NCI-H2029 (cell line): ENCODE results near the gene ARMH3.

ENCODE experiments used
- DNase-seq: peaks from one replicate; lab custom pipeline; 2025; lab: John Stamatoyannopoulos, UW

ARMH3 gene

DNA sequence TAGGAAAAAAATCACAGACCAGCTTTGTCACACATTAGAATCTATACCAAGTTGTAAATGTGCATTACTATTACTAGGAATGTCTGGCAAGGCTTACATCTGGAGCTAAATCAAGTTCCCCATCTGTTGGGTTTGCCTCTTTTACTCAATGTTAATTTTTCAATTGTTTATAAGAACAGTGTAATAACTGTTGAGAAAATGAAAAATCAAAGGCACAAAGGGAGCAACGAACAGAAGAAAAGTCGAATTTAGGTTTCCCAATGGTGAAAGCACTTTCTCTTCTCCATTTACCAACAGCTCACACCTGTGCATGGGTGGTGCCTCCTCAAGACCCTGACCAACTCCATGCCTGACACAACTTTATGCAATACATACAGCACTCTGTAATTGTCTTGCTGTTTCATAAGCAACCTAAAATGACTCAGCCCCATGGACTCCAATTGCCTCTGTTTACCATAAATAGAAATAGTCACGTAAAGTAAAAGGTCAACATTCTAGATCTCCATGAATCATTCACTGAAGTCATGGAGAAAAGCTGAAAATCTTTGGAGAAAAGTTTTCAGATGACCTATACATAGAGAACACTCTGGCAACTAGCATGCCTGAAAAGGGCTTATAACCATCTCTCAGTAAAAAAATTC is 116.8 kb downstream of the ARMH3 start:
- DNase-seq = no peak

DNA sequence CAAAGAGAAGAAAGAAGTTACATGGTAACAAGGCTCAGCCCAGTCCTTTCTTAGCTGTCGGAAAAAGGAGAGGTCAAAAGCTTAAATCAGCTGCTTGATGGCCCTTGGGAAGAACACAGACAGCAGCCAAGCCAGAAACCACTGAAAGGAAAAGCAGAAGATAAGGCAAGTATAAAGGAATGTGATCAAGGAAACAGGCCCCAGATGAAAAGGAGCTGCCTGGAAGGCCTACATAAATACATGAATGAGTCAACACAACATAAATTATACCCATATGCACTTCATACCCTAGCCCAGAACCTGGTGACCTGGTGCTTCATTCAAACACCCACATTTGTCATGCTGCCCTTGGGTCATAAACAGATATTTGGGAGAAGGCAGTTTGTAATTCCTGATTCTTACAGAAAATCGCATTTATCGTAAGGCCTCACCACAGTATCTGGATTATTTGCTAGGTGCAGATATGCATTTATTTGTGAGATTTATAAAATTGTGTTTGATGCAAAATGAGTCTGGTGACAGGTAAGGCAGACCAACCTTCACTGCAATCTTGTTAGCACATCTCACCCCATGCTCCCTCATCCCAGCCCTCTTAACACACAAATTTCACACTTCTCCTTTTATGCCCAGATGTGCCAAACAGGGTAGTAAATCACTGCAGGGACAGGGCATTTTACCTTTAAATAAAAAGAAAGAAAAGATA is 117.5 kb downstream of the ARMH3 start:
- DNase-seq = no peak

DNA sequence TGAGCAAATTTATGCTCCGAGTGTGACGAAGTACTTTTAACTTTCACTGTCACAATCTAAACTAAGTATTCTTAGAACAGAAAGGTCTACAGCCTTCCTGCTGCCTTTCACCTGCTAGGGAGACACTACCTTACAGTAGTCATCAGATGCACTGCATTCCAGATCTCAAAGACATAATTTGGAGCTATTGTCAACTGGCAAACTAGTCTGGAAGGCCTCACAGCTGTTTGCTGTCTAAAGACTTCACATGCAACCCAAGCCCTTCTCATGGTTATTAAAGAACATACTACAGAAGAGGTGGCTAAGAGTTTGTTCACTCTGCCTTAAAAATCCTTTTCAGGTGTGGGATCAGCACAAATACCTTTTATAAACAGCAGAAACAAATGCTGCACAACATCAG is 120.5 kb downstream of the ARMH3 start:
- DNase-seq = no peak

DNA sequence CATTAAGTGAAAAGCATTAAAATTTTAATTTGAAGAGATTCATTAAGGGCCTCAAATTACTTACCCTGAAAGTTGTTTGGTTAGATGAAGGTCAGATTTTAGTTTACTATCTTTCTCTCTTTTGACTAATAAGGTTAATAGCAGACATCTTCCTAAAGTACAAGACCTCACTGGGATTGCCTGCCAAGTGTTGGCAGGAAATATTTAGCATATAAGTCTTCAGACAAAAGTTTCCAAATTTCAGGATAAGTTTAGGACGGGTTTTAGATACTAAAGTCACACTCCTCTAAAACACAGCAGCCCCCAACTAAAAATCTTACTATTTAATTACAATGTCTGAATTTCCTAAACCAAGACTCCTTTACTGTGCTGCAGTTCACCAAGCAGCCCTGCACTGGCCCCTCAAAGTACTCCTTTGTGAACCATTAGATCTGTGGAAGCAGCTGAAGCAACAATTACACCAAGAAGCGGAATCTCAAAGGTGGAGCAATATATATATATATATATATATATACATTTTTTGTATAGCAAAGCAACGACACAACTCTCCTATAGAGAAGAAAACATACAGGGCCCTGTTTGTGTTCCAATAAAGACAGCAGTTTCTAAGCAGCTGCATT is 121.2 kb downstream of the ARMH3 start:
- DNase-seq = no peak

DNA sequence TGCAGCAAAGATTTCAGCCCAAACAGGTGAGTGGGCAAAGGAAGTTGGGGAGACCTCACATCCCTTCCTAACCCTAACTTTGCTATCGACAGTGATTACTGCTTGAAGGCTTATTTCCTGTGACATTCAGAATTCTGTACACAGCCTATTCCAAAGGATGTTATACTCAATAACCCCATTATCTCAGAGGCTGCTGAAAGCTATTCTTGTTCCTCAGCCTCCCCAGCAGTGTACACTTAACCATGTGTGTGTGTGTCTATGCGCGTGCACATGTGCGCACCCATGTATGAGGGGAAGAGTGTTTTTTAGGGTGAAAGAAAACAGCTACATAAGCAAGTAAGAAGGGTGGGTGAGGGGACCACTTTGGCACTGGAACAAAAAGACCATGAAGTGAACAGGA is 122.0 kb downstream of the ARMH3 start:
- DNase-seq = no peak

DNA sequence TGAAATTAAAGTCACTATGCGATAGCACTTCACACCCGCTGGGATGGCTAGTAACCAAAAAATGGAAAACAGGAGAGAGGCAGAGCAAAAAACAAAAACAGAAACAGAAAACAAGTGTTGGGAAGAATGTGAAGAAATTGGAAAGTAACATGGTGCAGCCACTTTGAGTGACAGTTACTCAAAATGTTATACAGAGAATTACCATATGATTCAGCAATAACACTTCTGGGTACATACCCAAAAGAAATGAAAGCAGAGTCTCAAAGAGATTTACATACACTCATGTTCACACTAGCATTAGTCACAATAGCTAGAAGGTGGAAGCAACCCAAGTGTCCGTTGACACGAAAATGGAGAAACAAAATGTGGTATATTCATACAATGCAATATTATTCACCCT is 123.8 kb downstream of the ARMH3 start:
- no peak for DNase-seq

DNA sequence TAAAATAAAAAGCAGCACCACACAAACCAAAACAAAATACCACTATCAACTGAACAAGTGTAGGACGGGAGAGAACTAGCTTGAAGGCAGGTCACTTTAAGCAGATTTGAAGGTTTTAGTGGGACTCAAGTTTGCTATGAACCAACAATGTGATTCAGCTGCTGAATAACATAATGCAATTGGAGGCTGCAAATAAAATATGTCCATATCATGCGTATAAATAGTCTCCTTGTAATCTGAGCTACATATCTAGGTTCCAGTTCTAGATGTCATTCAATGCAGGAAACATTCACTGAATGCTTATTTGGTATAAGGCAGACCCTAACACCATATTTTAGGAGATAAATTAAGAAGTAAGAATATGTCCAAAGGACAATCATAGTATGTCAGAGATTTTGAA is 130.9 kb downstream of the ARMH3 start:
- no peak for DNase-seq

DNA sequence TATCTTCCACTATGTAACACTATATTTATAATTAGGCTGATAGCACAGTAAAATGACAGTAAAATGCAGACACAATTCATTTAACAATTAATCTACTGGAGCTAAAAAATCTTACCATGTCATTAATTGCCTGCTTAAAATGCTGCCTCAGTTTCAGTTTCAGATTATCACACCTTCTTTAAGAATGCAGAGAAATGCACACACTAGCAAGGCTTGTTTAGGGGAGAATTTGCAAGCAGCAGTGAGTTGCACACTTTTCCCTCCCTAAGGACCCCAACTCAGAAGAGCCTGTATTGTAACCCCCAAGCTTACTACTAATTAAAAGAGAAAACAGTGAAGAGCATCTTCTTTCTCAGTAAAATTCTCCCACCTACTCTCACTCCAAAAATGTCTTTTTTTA is 132.7 kb downstream of the ARMH3 start:
- DNase-seq = no peak

DNA sequence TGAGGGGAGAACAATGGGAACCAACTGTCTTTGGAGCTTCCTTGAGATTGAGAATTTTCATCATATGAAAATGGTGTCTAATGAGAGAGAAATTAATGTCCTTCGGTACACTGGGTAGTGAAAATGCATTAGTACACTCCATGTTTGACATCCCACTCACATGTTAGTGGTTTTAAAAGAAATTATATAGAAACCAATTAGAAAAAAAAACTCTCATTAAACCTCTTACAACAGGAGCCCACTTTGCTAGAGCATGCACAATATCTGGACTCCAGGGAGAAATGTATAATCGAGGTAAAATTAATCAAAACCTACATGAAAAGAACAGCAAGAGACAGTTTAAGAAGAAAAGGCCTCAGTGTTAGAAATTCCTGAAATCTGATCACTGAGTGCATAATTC is 133.1 kb downstream of the ARMH3 start:
- no peak for DNase-seq

DNA sequence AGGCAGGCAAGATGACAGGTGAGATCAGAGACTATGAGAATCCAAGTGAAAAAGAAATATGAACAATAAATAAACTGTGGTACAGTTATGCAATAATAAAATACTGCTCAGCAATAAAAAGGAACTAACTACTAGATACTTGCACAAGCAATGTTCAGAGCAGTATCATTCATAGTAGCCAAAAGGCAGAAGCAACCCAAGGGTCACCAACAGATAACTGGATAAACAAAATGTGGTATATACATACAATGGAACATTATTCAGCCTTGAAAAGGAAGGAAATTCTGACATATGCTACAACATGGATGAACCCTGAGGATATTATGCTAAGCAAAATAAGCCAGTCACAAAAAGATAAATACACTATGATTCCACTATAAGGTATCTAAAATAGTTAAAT is 135.4 kb downstream of the ARMH3 start:
- DNase-seq = no peak

DNA sequence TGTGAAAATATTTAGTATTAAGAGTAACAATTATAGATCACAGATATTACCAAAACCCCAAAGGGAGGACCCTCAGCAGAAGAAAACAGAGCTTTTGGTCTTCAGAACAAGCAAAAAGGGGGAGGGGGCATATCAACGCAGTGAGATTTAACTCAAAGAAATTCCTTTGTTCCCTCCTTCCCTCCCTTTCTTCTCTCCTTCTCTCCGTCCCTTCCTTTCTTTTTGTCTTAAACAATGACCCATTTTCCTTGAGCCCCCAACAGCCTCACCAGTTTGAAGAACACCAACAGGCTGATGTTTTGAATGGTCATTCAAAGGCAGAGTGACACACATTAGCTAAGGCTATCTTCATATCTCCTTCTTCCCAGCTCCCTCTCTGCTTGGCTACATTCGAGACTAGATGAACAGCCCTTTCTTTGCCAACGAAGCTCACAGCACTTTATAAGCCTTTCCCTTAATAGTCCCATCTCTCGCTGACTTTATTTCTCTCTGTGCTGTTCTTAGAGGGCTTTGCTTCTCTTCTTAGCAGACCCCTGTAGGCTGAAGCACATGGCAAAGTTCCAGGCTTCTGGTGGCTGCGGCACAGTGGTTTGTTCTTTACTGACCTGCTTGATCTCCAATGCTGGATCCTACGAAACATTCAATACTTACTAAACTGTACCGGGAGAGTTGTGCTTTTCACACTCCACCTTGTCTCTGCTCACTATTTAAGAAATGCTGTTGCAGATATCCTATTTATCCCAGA is 136.8 kb downstream of the ARMH3 start:
- no peak for DNase-seq

DNA sequence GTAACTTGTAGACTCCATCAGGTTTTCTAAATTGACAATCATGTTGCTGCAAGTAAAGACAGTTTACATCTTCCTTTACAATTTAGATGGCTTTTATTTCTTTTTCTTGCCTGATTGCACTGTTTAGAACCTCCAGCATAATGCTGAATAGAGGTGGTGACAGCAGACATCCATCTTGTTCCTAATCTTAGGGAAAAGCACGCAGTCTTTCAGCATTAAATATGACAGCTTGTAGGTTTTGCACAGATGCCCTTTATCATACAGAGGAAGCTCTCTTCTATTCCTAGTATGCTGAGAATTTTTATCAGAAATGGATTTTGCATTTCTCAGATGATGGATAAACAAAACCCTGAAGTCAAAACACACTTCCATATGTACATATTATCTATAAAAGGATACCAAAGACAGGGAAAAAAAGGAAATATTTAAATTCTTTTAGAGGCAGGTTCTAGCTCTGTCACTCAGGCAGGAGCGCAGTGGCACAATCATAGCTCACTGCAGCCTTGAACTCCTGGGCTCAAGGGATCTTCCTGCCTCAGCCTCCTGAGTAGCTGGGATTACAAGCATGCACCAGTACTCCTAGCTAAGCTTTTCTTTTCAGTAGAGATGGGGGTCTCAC is 143.3 kb downstream of the ARMH3 start:
- no peak for DNase-seq

DNA sequence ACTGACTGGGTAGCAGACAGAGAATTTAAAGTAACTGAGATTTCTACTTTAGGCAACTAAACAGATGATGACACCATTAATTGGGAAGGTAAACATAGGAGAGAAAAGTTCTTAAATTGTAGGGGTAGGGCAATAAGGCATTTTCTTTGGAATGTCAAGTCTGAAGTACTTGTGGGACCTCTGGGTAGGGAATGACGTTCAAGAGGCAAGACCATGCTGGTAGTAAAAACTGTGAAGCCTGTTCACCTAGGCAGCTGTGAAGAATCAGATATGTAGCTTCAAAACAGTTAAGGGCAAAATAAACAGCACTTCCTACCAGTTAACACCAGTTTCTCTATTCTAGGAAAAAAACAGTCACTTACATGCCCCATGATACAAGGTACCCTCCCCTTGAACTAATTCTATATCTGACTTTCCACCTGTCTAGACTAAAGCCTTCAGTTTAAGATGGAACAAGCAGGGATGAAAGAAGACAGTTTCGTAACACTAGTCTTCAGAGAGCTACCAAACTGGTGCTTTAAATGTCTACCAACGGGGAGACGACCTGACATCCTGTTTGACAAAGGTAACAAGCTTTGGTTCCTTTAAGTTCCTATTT is 149.3 kb downstream of the ARMH3 start:
- no peak for DNase-seq

DNA sequence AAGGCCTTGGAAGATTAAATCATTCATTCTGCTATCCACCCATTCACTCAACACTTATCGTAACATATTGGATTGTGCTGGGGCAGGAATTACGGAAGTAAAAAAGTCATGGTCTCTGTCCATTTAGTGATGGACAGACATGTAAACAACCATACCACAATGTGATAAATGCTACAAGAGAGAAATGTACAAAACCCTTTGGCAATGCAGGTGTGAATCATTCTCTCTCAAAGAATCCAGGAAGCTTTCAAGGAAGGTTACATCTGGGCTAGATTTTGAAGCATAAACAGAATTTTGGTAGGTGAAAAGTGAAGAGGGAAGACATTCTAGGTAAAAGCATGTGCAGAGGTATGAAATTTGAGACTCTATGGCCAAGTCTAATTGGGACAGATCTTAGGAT is 150.7 kb downstream of the ARMH3 start:
- no peak for DNase-seq

DNA sequence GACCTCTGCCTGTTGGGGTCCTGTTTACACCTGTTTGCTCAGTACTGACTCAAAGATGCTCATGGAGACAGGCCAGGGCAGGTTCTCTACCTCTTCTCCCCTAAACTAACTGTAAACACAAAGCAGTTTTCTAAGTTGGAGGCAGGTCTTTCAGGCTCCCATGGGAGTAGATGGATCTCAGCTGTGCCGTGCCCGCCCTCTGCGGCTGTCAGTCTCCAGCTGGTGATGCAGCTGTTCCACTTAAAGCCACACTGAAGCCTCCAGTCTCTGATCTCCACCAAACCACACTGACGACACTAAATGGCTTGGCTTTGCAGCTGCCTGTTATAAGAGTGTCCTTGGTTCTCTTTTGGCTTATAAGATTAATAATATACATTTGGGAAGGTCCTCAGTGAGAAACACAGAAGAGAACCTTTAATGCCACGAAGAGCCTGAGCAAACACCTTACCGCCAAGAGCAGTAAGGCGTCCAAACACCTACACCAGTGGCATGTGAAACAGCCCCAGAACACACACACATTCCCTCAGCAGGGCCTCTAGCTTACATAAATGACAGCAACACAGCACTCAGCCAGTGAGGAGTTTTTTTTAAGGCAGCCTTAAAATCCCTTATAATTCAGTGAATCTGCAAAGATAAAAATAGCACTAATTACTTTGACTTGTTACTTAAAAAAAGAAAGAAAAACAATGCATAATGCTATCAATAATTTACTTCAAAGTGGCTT is 152.0 kb downstream of the ARMH3 start:
- DNase-seq = no peak

DNA sequence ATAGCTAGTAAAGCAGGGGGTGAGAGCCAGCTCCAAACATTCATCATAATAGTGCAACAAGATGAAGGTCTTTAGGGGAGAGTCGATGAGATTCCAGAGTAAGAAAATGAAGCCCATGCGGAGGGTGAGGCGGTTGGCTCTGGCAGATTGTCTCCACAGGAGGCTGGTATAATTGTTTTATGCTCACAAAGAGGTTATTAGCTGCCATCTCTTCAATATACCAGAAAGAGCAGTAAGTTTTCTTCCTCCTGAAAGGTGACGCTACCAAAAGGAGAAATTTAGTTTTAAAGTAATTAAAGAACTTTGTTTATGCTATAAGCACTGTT is 153.2 kb downstream of the ARMH3 start:
- no peak for DNase-seq

DNA sequence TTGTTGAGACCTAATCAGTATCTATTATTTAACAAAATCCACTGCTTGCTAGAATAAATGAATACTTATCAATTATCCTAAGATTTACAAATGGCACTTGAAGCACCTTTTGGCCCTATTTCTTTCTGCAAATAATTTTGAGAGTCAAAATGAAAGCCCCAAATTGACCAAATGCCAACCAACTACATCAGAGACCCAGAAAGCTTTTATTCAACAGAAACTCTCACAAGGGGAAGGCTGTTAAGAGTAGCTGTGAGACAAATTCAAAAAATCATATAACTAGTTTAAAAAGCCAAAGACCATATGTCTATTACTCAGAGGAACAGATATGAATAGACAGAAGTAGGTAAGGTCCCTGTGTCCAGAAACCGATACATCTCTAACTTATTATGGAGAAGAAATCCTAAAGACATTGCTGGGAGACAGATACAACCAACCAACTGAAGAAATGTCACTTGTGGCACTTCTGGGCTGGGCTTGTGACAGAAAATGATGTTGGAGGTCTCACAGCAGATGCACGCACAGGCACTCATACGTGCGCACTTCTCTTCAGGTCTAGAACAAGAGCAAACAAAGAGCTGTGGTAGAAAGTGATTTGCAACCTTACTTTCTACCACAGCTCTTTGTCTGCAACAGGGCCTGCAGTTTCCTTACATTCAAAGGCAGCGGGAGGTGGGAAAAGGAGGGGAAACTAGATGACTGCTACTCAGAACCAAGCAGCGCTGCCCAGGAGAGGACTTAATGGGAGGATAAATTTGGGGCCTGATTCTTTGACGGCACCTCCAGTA is 153.7 kb downstream of the ARMH3 start:
- no peak for DNase-seq

DNA sequence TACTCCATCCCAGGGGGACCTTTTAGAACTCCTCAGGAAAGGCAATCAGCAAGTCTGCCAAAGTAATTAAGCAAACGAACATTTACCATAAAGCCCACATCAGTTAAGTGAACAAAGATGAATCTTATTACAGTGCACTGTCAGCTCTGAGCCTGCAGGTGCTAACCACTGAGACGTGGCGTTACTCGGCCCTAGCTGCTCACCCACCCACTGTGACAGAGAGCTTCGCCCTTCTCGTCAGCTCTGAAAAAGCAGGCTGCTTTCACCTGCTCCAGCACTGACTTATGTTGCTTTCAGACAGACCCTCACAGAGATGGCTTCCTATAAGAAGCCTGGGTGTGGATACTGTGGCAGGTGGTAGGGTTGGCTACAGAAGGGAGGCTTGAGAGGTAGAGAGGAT is 154.6 kb downstream of the ARMH3 start:
- DNase-seq = no peak

DNA sequence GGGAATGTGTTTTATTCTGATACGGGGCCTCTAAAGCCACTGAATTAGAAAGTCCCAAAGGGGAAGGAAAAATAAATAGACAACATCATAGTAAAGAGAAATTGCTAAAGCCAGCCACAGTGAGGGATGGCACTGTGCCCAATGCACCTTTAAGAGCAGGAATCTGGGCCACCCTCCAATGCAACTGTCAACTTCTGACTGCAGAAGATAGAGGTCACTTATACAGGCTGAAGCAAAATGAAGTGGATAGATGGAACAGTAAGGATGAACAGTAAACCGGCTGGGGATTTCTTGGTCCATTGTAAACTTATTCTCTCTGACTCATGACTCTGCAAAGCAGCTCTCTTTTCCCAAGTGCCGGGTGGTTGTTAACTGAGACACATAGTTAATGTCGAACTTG is 158.3 kb downstream of the ARMH3 start:
- DNase-seq = no peak

DNA sequence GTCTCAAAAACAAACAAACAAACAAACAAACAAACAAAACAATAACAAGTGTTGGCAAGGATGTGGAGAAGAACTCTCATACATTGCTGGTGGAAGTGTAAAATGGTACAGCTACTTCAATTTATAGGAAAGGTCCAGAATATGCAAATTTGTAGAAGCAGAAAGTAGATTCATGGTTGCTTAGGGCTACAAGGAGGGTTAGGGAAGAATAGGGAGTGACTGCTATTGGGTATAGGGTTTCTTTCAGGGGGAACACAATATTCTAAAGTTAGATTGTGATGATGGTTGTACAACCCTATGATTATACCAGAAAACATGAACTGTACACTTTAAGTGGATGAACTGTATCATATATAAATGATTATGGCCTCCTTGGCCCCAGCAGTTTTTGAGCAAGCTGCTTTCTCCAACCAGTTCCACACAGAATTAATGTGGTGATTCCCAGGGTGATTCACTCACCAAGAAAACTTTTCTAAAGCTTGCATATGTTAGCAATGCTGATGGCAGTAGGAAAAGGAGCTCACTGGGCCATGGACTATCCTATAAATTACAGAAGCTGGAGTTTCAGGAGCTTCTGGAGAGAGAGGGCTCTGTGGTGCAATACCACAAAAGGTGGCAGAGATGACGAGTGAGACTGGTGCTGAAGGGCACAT is 159.6 kb downstream of the ARMH3 start:
- DNase-seq = no peak
